ENCODE data around the gene TMSB10.

- TF ChIP-seq POLR2A (IDR thresholded peaks at IDR 0.05; ENCODE audit: extremely low read depth, insufficient read length) (peak; percentile 19), CTCF (IDR thresholded peaks at IDR 0.05; ENCODE audit: low read depth, low read length) (no peak), MAX (IDR thresholded peaks at IDR 0.05; ENCODE audit: low read depth, low read length) (peak; percentile 40; the same call in 1 of the 2 replicates)
Observed at GRCh38 chr2:84888401-84889276, 16.8 kb upstream of the TMSB10 start.

Data from NB4 (cell line).